CD4-positive, alpha-beta T cell treated with Interleukin-6 at 100 ng/mL for 8 hours (primary cell): ENCODE results near the gene THEMIS2.
A peak's percentile ranks its signal among the peaks of the same experiment; 100 is the strongest.

Experiments used
- DNase-seq: peaks from one replicate; pipeline ENCODE4 v3.0.0-alpha.2; 2020; ENCODE audit warnings: mixed read lengths, low spot score

The THEMIS2 gene

DNA sequence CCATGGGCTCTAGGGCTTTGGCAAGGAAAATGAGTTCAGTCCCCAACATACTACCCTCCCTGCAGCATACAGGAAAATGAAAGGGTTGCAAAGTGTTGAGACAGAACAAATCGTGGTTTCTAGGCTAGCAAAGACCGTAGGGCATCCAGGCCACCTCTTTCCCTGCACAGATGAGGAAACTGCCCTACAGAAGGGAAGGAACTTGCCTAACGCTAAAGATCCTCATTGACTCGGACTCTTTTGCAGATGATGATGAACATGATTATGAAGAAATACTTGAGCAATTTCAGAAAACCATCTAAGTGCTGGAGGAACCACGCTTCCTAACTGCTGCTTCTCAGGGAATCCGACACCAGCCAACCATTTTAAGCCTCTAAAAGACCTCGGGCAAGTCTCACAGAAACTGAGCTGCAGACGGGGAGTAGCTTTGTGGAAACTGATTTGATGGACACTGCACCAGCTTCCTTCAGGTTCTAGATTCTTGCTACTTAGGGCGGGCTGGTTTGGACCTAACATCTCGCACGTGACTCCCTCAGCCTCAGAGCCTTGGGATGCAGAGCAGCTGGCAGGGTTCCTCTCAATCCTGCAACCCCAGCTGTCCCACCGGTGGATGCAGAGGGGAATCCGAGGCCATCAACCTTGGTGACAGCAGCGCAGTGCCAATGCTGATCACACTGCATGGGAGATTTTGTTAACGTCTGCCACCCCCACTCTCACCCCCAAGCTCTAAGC is 13.4 kb downstream of the THEMIS2 start:
- no peak for DNase-seq

DNA sequence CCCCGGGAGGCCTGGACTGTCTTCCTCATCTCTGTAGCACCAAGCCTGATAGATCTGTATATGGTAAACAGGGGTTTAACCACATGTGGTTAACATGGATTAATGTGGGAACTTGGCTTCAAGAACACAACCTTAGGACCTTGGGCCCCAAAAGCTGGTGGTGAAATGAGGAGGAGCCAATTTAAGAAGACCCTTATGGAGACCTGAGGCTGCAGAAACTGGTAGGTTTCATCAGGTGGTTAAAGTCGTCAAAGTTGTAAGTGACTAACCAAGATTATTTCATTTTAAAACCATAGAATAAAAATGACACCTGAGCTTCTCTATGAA is 14.0 kb downstream of the THEMIS2 start:
- DNase-seq, result no peak

DNA sequence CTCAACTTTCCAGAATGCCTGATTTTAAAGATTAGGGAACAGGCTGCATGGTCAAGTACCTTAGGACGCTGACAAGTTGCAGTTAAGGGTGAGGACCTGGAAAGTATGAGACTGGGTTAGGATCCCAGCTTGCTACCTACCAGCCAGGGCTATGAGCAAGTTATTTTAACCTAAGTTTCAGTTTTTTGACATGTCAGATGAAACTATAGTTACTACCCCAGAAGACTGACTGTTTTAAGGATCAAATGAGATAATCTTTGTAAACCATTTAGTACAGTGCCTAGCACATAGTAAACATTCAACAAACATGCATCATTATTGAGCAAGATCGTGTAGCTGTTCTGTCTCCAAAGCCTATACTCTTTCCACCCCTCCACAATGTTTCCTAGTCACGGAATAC is 14.4 kb downstream of the THEMIS2 start:
- DNase-seq, result no peak

- DNase-seq, result peak; percentile 74
These were observed 15.1 kb downstream of the THEMIS2 start for GRCh38 chr1:27887215-27888021.

DNA sequence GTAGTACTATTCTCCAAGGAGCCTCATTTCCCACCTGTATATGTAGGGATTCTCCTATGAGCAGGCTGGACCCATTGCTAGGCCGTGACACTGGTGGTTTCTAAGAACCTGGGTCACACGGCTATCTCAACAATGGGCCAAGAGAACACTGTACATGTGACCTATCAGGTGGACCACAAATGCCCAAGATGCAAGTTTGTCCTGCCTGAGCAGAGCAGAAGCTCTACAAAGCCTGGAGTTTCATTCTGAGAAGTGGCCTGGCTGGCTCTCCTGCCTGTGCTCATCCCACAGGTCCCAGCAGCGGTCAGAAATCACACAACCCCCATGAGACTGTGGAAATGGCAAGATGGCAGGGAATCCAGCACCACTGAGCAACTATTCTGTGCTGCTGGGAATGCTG is 17.2 kb downstream of the THEMIS2 start:
- no peak for DNase-seq

DNA sequence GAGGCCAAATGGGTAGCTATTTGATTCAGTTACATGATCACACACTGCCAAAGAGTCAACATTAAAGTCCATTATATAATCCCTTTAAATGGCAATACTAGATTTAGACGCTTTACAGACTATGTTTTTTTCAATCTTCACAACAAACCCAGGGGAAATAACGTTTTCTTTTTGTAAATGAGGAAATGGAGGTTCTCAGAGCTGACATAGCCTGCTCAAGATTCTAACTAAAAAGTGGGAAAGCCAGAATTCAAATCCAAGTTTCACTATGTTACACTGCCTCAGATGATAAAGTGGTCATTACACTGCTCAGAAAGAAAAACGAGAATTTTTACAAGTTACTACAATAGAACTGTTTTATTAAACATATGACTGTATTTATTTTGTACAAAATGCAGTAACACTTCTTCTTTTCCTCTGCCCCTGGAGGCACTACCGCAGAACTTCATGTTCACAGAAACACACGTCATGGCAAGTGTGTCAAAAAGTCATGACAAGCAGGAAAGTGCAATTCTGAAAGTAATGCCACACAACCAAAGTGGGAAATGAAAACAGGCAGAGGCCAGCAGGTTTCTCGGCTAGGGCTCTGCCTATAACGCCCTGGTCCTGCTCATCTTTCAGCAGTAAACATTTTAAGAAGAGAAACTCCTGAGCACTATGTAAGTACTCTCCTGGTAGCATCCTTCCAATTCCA is 19.0 kb downstream of the THEMIS2 start:
- peak; percentile 52 for DNase-seq

GRCh38 chr1:27894521-27894920 is 22.2 kb downstream of the THEMIS2 start:
- DNase-seq, result no peak

- DNase-seq, result no peak
These were observed 34.4 kb downstream of the THEMIS2 start for GRCh38 chr1:27906759-27907158.

GRCh38 chr1:27912429-27912828 is 40.1 kb downstream of the THEMIS2 start:
- DNase-seq, result no peak

GRCh38 chr1:27915082-27915575 is 42.8 kb downstream of the THEMIS2 start:
- DNase-seq, result no peak

DNA sequence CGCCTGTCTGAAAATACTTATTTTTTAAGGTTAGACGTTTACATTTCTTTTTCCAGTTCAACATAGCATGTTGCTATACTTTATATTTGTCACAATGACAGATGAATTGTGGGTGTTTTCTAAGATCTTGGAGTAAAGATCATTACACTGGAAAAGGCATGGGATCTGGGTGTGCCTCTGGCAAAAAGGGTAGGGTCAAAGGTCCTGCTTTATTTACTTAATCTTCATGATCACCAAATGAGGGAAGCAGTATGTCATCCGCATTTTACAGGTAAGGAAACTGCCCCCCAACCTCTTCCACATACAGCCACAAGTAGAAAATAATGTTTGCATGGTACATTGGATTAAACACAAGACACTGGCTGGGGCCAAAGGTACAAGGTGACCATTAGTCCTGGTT is 49.9 kb downstream of the THEMIS2 start:
- no peak for DNase-seq

- DNase-seq, result no peak
These were observed 56.0 kb downstream of the THEMIS2 start for GRCh38 chr1:27928216-27928954.

GRCh38 chr1:27931184-27931583 is 58.8 kb downstream of the THEMIS2 start:
- DNase-seq, result no peak

DNA sequence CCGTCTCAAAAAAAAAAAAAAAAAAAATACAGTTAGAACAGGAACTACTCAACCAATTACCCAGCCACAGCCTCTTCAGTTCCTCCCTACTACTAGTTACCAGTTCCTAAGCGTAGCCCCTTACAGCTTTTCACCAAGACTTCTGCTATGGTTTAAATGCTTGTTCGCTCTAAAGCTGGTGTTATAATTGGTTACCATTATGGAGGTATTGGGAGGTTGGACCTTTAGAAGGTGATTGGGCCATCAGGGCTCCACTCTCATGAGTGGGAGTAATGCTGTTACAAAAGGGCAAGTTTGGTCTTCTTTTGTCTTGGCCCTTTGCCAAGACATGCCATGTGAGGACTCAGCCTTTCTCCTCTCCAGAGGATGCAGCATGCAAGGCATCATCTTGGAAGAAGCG is 59.4 kb downstream of the THEMIS2 start:
- no peak for DNase-seq

- no peak for DNase-seq
These were observed 62.6 kb downstream of the THEMIS2 start, which contains the start of gene SMPDL3B for GRCh38 chr1:27934818-27935549. TSS of gene SMPDL3B (plus strand) at chr1:27935000. CDS start at chr1:27935184, 184 bp downstream.

- DNase-seq, result no peak
These were observed 63.4 kb downstream of the THEMIS2 start for GRCh38 chr1:27935721-27936120.
